OCI-LY1 (cell line): ENCODE data around the gene TRAPPC10.
A peak's percentile ranks its signal among the peaks of the same experiment; 100 is the strongest.

Experiments
- H2AFZ ChIP-seq: fragments of 200-600 bp; sonication (generic), shearing (Covaris generic); 2 replicates; pipeline ENCODE4 v1.6.0; 2014; ENCODE audit warnings: antibody characterized with exemption, mild to moderate bottlenecking, low read length
- H3F3A ChIP-seq: fragments of 200-600 bp; sonication (generic), shearing (Covaris generic); 2 replicates; pipeline ENCODE4 v1.6.0; 2014; ENCODE audit warnings: mild to moderate bottlenecking, antibody characterized with exemption, low read length, moderate library complexity; ENCODE audit not compliant: insufficient read depth
- H3K27ac ChIP-seq: fragments of 200-600 bp; sonication (generic); 2 replicates; pipeline ENCODE4 v1.5.1; 2014; ENCODE audit warnings: low read length, mixed run types, mild to moderate bottlenecking, low read depth; ENCODE audit not compliant: poor library complexity, severe bottlenecking
- H3K27me3 ChIP-seq: fragments of 200-600 bp; sonication (generic); 2 replicates; pipeline ENCODE4 v1.6.0; 2014; ENCODE audit warnings: antibody characterized with exemption, mild to moderate bottlenecking, low read length, moderate library complexity; ENCODE audit not compliant: insufficient read depth
- H3K36me3 ChIP-seq: fragments of 200-600 bp; sonication (generic); 2 replicates; pipeline ENCODE4 v1.6.1; 2014; ENCODE audit warnings: mild to moderate bottlenecking, antibody characterized with exemption, low read length, moderate library complexity, mixed read lengths; ENCODE audit not compliant: insufficient read depth
- H3K4me1 ChIP-seq: fragments of 200-600 bp; sonication (generic); 2 replicates; pipeline ENCODE4 v1.5.1; 2014; ENCODE audit warnings: mild to moderate bottlenecking, low read length, moderate library complexity; ENCODE audit not compliant: insufficient read depth, severe bottlenecking
- H3K4me2 ChIP-seq: fragments of 200-600 bp; sonication (generic), shearing (Covaris generic); 2 replicates; pipeline ENCODE4 v1.6.1; 2014; ENCODE audit warnings: low read length
- H3K4me3 ChIP-seq: fragments of 200-600 bp; sonication (generic); 2 replicates; pipeline ENCODE4 v1.5.1; 2014; ENCODE audit warnings: low read length, low read depth, mild to moderate bottlenecking, mixed read lengths; ENCODE audit not compliant: poor library complexity, severe bottlenecking
- H3K79me2 ChIP-seq: fragments of 200-600 bp; shearing (Covaris generic); 2 replicates; pipeline ENCODE4 v1.6.1; 2016; ENCODE audit warnings: mixed run types, low read length, mixed read lengths; ENCODE audit not compliant: insufficient read depth
- H3K9ac ChIP-seq: fragments of 200-600 bp; sonication (generic), shearing (Covaris generic); 2 replicates; pipeline ENCODE4 v1.6.1; 2014; ENCODE audit warnings: mild to moderate bottlenecking, low read length, mixed read lengths
- H3K9me2 ChIP-seq: fragments of 200-600 bp; sonication (generic), shearing (Covaris generic); 2 replicates; pipeline ENCODE4 v1.6.1; 2014; ENCODE audit warnings: low read depth, mild to moderate bottlenecking, low read length, mixed read lengths
- H3K9me3 ChIP-seq: fragments of 200-600 bp; shearing (Covaris generic); 2 replicates; pipeline ENCODE4 v1.6.1; 2014; ENCODE audit warnings: low read length, mixed read lengths
- H4K20me1 ChIP-seq: fragments of 200-600 bp; sonication (generic), shearing (Covaris generic); 2 replicates; pipeline ENCODE4 v1.6.0; 2016; ENCODE audit warnings: mild to moderate bottlenecking, low read length; ENCODE audit not compliant: insufficient read depth
- CTCF ChIP-seq: fragments of 200-600 bp; sonication (generic), shearing (Covaris generic); IDR thresholded peaks from 2 replicates; pipeline ENCODE4 v1.5.1; 2017; ENCODE audit warnings: mild to moderate bottlenecking, antibody characterized with exemption, low read length, moderate library complexity, mixed read lengths
- EZH2 ChIP-seq: fragments of 200-600 bp; sonication (generic), shearing (Covaris generic); IDR thresholded peaks from 2 replicates; pipeline ENCODE4 v1.8.0; 2017; ENCODE audit warnings: borderline replicate concordance, mixed run types, mild to moderate bottlenecking, antibody characterized with exemption, low read length, moderate library complexity, mixed read lengths

The TRAPPC10 gene

GRCh38 chr21:44011579-44012473 lies at the start of gene TRAPPC10:
TSS of gene TRAPPC10 (plus strand) at chr21:44012309. CDS start at chr21:44012494, 185 bp downstream.
- H3F3A ChIP-seq = no peaks in the 10 kb centered on the region
- TF ChIP-seq CTCF (no peak), EZH2 (no peak)
- H3K27me3 ChIP-seq = no peaks in the 10 kb centered on the region
- H3K9me3 ChIP-seq = no peaks in the 10 kb centered on the region
- H3K4me2 ChIP-seq = peak within 1 kb of the TSS; percentile 85
- peaks cover 38% of the 10 kb centered on the region for H3K79me2 ChIP-seq
- H3K4me1 ChIP-seq = peaks cover 43% of the 10 kb centered on the region
- no peaks in the 10 kb centered on the region for H3K9me2 ChIP-seq
- peak within 1 kb of the TSS; percentile 82 for H3K4me3 ChIP-seq
- H2AFZ ChIP-seq = no peak within 1 kb of the TSS
- no peaks in the 10 kb centered on the region for H4K20me1 ChIP-seq
- peak within 1 kb of the TSS; percentile 78 for H3K27ac ChIP-seq
- peak within 1 kb of the TSS; percentile 89 for H3K9ac ChIP-seq
- H3K36me3 ChIP-seq = no peaks in the 10 kb centered on the region

GRCh38 chr21:43965911-43966585 lies 46.1 kb upstream of the TRAPPC10 start:
- H3K4me3 ChIP-seq = no peak overlapping the region
- no peaks in the 10 kb centered on the region for H3F3A ChIP-seq
- no peaks in the 10 kb centered on the region for H3K27me3 ChIP-seq
- no peaks in the 10 kb centered on the region for H3K9me2 ChIP-seq
- no peaks in the 10 kb centered on the region for H4K20me1 ChIP-seq
- TF ChIP-seq EZH2 = no peak
- no peak for TF ChIP-seq CTCF
- no peaks in the 10 kb centered on the region for H3K9me3 ChIP-seq
- H3K36me3 ChIP-seq = peaks cover 15% of the 10 kb centered on the region
- H2AFZ ChIP-seq = no peak overlapping the region
- H3K9ac ChIP-seq = no peak overlapping the region
- no peak overlapping the region for H3K27ac ChIP-seq
- H3K4me1 ChIP-seq = no peaks in the 10 kb centered on the region
- no peaks in the 10 kb centered on the region for H3K79me2 ChIP-seq
- H3K4me2 ChIP-seq = no peak overlapping the region

GRCh38 chr21:43966946-43967512 lies 45.1 kb upstream of the TRAPPC10 start:
- TF ChIP-seq EZH2 (no peak), CTCF (no peak)
- no peak overlapping the region for H3K27ac ChIP-seq
- peaks cover 18% of the 10 kb centered on the region; the same call in 1 of the 2 replicates for H3K36me3 ChIP-seq
- H3K4me2 ChIP-seq = no peak overlapping the region
- H3K4me3 ChIP-seq = no peak overlapping the region
- H3K79me2 ChIP-seq = no peaks in the 10 kb centered on the region
- no peak overlapping the region for H3K9ac ChIP-seq
- H2AFZ ChIP-seq = no peak overlapping the region
- H3K9me2 ChIP-seq = no peaks in the 10 kb centered on the region
- H4K20me1 ChIP-seq = no peaks in the 10 kb centered on the region
- H3F3A ChIP-seq = no peaks in the 10 kb centered on the region
- H3K9me3 ChIP-seq = no peaks in the 10 kb centered on the region
- H3K4me1 ChIP-seq = no peaks in the 10 kb centered on the region
- no peaks in the 10 kb centered on the region for H3K27me3 ChIP-seq
